Left colon (tissue), 2 donors: ENCODE data around the gene ETDB. TPM values are rescaled to one million over a fixed set of nuclear protein-coding genes. Genes with fewer than 3 reads are reported as not detected.

Source experiments
- total RNA-seq, 2 donors: library from RNA; stranded (reverse); fragmentation: NEBNext Ultra II Directional; extraction: Animal tissue kit (Norgen Biotek cat#: 25700); gene quantifications; one replicate each; pipeline ENCODE4 v1.2.1, GENCODE V29; 2021
- donor health status: DM: no; HTN: no; CAD: no.
- donor health status: DM: yes; HTN: yes; CAD: no.

ETDB gene
- total RNA-seq, 2 donors from 2014 or later, result not detected

Other genes with a start within 250 kb of the ETDB start
- 10 to 100 TPM in 1 of 2 donors, 1 to 10 TPM in 1; 6.3 to 10.8 TPM for gene MOSPD1, start 205.3 kb downstream of the ETDB start, total RNA-seq
- 1 to 10 TPM in 1 of 2 donors, under 1 TPM in 1; 0.85 to 1.6 TPM for gene SMIM10, start 129.5 kb downstream of the ETDB start, total RNA-seq
- gene RTL8B, start 98.0 kb downstream of the ETDB start, total RNA-seq, result 1 to 10 TPM; 1.3 to 3.7 TPM
- 10 to 100 TPM; 42.5 to 44.4 TPM for gene RTL8C, start 88.2 kb downstream of the ETDB start, total RNA-seq
- gene RTL8A, start 68.4 kb downstream of the ETDB start, total RNA-seq, result 10 to 100 TPM; 35.8 to 36.7 TPM
- gene SMIM10L2B, start 21.8 kb downstream of the ETDB start, total RNA-seq, result 1 to 10 TPM in 1 of 2 donors, under 1 TPM in 1; 0.64 to 1.6 TPM
- gene CT55, start 50.9 kb upstream of the ETDB start, total RNA-seq, result not detected
- not detected for gene ETDA, start 131.5 kb upstream of the ETDB start, total RNA-seq
- not detected for gene ETDC, start 189.0 kb upstream of the ETDB start, total RNA-seq
- 1 to 10 TPM; 7.9 to 9.0 TPM for gene ZNF75D, start 223.6 kb upstream of the ETDB start, total RNA-seq
- gene ZNF449, start 224.3 kb upstream of the ETDB start, total RNA-seq, result 1 to 10 TPM; 3.2 to 3.7 TPM